ENCODE measurements around the gene METRNL.

The METRNL gene

DNA sequence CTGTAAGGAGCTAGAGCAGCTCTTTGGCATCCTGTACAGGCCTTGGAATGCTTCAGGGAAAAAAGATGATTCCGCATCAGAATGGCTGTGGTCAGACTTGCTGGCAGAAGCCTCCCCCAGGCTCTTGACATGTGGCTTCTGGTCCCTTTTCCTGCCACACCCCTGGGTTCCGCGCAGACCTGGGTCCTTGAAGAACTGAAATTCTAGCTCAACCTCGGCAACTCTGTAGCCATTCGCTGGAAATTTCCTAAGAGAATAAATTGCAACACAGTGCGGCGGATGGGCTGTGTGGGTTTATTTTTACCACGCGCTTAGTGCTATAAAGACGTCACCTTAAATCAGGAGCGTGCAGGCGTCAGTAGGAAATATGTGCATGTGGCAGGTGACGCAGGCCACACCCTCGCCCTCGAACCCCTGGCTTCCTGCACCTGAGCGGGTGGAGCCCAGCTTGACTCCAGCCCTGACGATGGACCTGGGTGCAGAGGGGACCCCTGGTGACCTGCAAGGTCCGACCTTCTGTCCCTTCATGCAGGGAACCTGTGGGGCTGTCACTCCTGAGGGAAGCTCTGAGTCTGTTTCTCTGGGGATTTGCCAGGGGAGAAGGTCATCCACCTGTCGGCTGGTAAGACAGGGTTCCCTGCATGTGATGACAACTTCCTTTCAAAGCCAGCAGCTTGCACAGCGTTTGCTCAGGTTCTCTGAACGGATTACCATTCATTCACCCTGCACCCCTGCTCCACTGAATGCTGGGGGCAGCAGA, 46.3 kb downstream of the METRNL start:
- Histone ChIP-seq H3K27me3 (ENCODE audit: insufficient read depth, low read length, poor library complexity) (peaks cover 5% of the 10 kb centered on the region), H3K4me3 (ENCODE audit: low read depth in 1 of 2, low read length in 2 of 2) (no peak overlapping the region), H4K20me1 (ENCODE audit: insufficient read depth, low read length) (no peaks in the 10 kb centered on the region), H3K36me3 (ENCODE audit: insufficient read depth, low read length) (no peaks in the 10 kb centered on the region), H3K9ac (ENCODE audit: low read depth, low read length) (no peak overlapping the region), H3K9me3 (ENCODE audit: insufficient read depth, low read length, severe bottlenecking) (no peaks in the 10 kb centered on the region), H3K4me1 (ENCODE audit: insufficient read depth, low read length) (no peaks in the 10 kb centered on the region), H2AFZ (ENCODE audit: low read depth, low read length) (no peak overlapping the region), H3K4me2 (ENCODE audit: insufficient read depth, low read length) (no peak overlapping the region), H3K79me2 (ENCODE audit: insufficient read depth, low read length) (no peaks in the 10 kb centered on the region), H3K27ac (ENCODE audit: low read length) (no peak overlapping the region)
- no peak for TF ChIP-seq EZH2 (IDR thresholded peaks at IDR 0.05; ENCODE audit: borderline replicate concordance, low read depth, low read length, severe bottlenecking)
- TF ChIP-seq, protein P1, sequence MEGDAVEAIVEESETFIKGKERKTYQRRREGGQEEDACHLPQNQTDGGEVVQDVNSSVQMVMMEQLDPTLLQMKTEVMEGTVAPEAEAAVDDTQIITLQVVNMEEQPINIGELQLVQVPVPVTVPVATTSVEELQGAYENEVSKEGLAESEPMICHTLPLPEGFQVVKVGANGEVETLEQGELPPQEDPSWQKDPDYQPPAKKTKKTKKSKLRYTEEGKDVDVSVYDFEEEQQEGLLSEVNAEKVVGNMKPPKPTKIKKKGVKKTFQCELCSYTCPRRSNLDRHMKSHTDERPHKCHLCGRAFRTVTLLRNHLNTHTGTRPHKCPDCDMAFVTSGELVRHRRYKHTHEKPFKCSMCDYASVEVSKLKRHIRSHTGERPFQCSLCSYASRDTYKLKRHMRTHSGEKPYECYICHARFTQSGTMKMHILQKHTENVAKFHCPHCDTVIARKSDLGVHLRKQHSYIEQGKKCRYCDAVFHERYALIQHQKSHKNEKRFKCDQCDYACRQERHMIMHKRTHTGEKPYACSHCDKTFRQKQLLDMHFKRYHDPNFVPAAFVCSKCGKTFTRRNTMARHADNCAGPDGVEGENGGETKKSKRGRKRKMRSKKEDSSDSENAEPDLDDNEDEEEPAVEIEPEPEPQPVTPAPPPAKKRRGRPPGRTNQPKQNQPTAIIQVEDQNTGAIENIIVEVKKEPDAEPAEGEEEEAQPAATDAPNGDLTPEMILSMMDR (IDR thresholded peaks at IDR 0.05; ENCODE audit: borderline replicate concordance, extremely low read depth, low read length, poor library complexity, severe bottlenecking): no peak
- no peak for ATAC-seq (ENCODE audit: insufficient read depth, low read depth)
- no peak for DNase-seq

DNA sequence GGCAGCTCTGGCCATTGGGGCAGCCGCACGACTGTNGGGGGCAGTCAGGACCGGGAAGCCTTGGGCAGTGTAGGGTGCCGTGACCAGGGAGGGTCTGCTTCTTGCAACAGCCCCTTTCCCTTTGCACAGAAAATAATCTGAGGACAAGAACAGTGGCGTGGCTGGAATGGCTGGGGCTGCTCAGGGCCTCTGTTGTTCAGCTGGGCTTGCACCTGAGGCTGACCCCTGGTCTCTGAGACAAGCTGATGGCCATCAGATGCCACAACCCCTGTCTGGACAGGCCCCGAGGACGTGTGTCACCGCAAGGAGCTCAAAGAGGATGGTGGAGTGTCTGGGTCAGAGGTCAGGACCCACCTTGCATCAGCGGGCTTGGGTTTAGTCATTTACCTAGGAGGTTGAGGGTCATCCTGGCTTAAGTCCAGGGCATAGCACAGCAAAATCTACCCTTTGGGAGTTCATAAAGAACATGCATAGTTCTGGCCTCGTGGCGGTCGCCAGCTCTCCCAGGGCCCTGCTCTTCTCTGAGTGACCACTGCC, 46.9 kb downstream of the METRNL start:
- Histone ChIP-seq H3K4me3 (ENCODE audit: low read depth in 1 of 2, low read length in 2 of 2) (no peak overlapping the region), H3K4me1 (ENCODE audit: insufficient read depth, low read length) (no peaks in the 10 kb centered on the region), H3K9ac (ENCODE audit: low read depth, low read length) (no peak overlapping the region), H3K4me2 (ENCODE audit: insufficient read depth, low read length) (no peak overlapping the region), H3K79me2 (ENCODE audit: insufficient read depth, low read length) (no peaks in the 10 kb centered on the region), H3K9me3 (ENCODE audit: insufficient read depth, low read length, severe bottlenecking) (no peaks in the 10 kb centered on the region), H3K27ac (ENCODE audit: low read length) (no peak overlapping the region), H2AFZ (ENCODE audit: low read depth, low read length) (no peak overlapping the region), H3K36me3 (ENCODE audit: insufficient read depth, low read length) (no peaks in the 10 kb centered on the region), H4K20me1 (ENCODE audit: insufficient read depth, low read length) (no peaks in the 10 kb centered on the region), H3K27me3 (ENCODE audit: insufficient read depth, low read length, poor library complexity) (peaks cover 5% of the 10 kb centered on the region)
- DNase-seq (no peak), ATAC-seq (ENCODE audit: insufficient read depth, low read depth) (no peak)
- TF ChIP-seq, protein P1 (IDR thresholded peaks at IDR 0.05; ENCODE audit: borderline replicate concordance, extremely low read depth, low read length, poor library complexity, severe bottlenecking): no peak

DNA sequence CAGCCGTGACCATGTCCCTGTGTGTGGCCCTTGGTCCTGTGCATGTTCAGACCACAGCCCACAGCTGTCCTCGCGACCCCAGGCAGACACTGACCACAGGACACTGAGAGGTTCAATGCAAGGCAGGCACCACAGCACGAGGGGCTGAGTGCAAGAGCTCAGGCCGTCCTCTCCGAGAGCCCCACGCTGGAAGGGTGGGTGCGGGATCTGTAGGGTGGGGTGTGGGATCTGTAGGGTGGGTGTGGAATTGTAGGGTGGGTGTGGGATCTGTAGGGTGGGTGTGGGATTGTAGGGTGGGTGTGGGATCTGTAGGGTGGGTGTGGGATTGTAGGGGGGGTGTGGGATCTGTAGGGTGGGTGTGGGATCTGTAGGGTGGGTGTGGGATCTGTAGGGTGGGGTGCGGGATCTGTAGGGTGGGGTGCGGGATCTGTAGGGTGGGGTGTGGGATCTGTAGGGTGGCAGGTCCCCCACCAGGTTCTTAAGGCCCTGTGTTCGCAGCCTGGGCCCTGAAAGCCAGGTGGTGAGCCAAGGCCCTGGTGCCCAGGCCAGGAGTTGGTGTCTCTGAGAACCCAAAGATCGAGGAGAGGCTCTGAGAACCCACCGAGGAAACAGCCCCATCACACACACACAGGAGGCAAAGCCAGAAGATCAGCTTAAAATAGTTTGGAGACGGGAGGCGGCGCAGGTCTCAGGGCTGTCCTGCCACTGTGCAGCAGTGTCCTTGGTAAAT, 48.2 kb downstream of the METRNL start:
- no peaks in the 10 kb centered on the region for H3K79me2 ChIP-seq (ENCODE audit: insufficient read depth, low read length)
- ATAC-seq (ENCODE audit: insufficient read depth, low read depth) (no peak), DNase-seq (no peak)
- H4K20me1 ChIP-seq (ENCODE audit: insufficient read depth, low read length): no peaks in the 10 kb centered on the region
- no peak overlapping the region for H3K9ac ChIP-seq (ENCODE audit: low read depth, low read length)
- H3K9me3 ChIP-seq (ENCODE audit: insufficient read depth, low read length, severe bottlenecking): no peaks in the 10 kb centered on the region
- TF ChIP-seq, protein P1 (IDR thresholded peaks at IDR 0.05; ENCODE audit: borderline replicate concordance, extremely low read depth, low read length, poor library complexity, severe bottlenecking): no peak
- no peak for TF ChIP-seq EZH2 (IDR thresholded peaks at IDR 0.05; ENCODE audit: borderline replicate concordance, low read depth, low read length, severe bottlenecking)
- peaks cover 5% of the 10 kb centered on the region for H3K27me3 ChIP-seq (ENCODE audit: insufficient read depth, low read length, poor library complexity)
- H3K4me3 ChIP-seq (ENCODE audit: low read depth in 1 of 2, low read length in 2 of 2): no peak overlapping the region
- H3K4me2 ChIP-seq (ENCODE audit: insufficient read depth, low read length): no peak overlapping the region
- H3K4me1 ChIP-seq (ENCODE audit: insufficient read depth, low read length): no peaks in the 10 kb centered on the region
- no peak overlapping the region for H2AFZ ChIP-seq (ENCODE audit: low read depth, low read length)
- no peak overlapping the region for H3K27ac ChIP-seq (ENCODE audit: low read length)
- H3K36me3 ChIP-seq (ENCODE audit: insufficient read depth, low read length): no peaks in the 10 kb centered on the region

All from DND-41 (cell line).